ENCODE results near the gene NR6A1. TPM values are rescaled to one million over a fixed set of nuclear protein-coding genes. Genes with fewer than 3 reads are reported as not detected.

The NR6A1 gene
- total RNA-seq, 1 experiment from 2014 or later: 164 TPM

GRCh38 chr9:124659099-124659659 is 111.9 kb downstream of the NR6A1 start:
- DNase-seq (ENCODE audit: low spot score) (peak; percentile 45), ATAC-seq (peak; percentile 29)
- Mint-ChIP-seq H3K4me1 (peaks cover 51% of the 10 kb centered on the region), H3K27me3 (ENCODE audit: low read depth) (no peaks in the 10 kb centered on the region), H3K27ac (peak overlapping the region; percentile 98), H3K36me3 (no peaks in the 10 kb centered on the region), H3K4me3 (peak overlapping the region; percentile 66), H3K9me3 (no peaks in the 10 kb centered on the region)
- POLR2A ChIA-PET: no interaction called here
- TF ChIP-seq ELF4 (CRISPR knock-in tag; IDR thresholded peaks at IDR 0.05; ENCODE audit: low read depth) (no peak), CREB1 (CRISPR knock-in tag; IDR thresholded peaks at IDR 0.05) (no peak), PRDM15 (CRISPR knock-in tag; IDR thresholded peaks at IDR 0.05) (no peak), IRF1 (CRISPR knock-in tag; IDR thresholded peaks at IDR 0.05) (no peak), IRF2 (CRISPR knock-in tag; IDR thresholded peaks at IDR 0.05; ENCODE audit: borderline replicate concordance, low read depth) (no peak), GRHL2 (CRISPR knock-in tag; IDR thresholded peaks at IDR 0.05; ENCODE audit: insufficient replicate concordance, severe bottlenecking) (no peak), ZNF416 (CRISPR knock-in tag; IDR thresholded peaks at IDR 0.05) (no peak), AFF4 (CRISPR knock-in tag; IDR thresholded peaks at IDR 0.05; ENCODE audit: borderline replicate concordance) (no peak), USF1 (CRISPR knock-in tag; IDR thresholded peaks at IDR 0.05) (no peak), ZNF317 (CRISPR knock-in tag; IDR thresholded peaks at IDR 0.05; ENCODE audit: borderline replicate concordance, low read depth) (no peak), ZNF281 (CRISPR knock-in tag; IDR thresholded peaks at IDR 0.05) (no peak), ZNF219 (CRISPR knock-in tag; IDR thresholded peaks at IDR 0.05; ENCODE audit: borderline replicate concordance) (no peak), JAZF1 (CRISPR knock-in tag; IDR thresholded peaks at IDR 0.05) (no peak), STAT6 (CRISPR knock-in tag; conservative IDR thresholded peaks at IDR 0.05; ENCODE audit: low read depth) (no peak), MAX (CRISPR knock-in tag; IDR thresholded peaks at IDR 0.05) (no peak), ZNF671 (CRISPR knock-in tag; IDR thresholded peaks at IDR 0.05) (no peak), ZBTB21 (CRISPR knock-in tag; IDR thresholded peaks at IDR 0.05; ENCODE audit: borderline replicate concordance) (no peak), NR1H2 (CRISPR knock-in tag; IDR thresholded peaks at IDR 0.05) (no peak)
- CTCF ChIA-PET: interaction anchor here (0.9 to 3.7 kb wide), 3 partner anchors 42 to 194 kb away, joined by 3 to 28 read pairs (median 3); partner anchors contain the start of gene WDR38

Data from WTC11 (cell line).